K562 treated with DMSO at 1 percent for 24 hours (cell line): ENCODE data around the gene BTG2. TPM values are rescaled to one million over a fixed set of nuclear protein-coding genes. Genes with fewer than 3 reads are reported as not detected.

ENCODE experiments used
- total RNA-seq: library from RNA; unstranded; fragments of 300-600 nt; gene quantifications from 2 replicates; pipeline ENCODE4 v1.2.3, GENCODE V29; 2022; ENCODE audit warnings: low read depth; ENCODE audit not compliant: insufficient read depth

BTG2 gene, protein sequence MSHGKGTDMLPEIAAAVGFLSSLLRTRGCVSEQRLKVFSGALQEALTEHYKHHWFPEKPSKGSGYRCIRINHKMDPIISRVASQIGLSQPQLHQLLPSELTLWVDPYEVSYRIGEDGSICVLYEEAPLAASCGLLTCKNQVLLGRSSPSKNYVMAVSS
- total RNA-seq: 25.5 and 25.7 TPM in 2 replicates

GRCh38 chr1:203304919-203305808 lies at the start of gene BTG2:
Gene BTG2, plus strand, starts transcription at chr1:203305519. Its CDS starts 88 bp downstream, at chr1:203305607.

DNA sequence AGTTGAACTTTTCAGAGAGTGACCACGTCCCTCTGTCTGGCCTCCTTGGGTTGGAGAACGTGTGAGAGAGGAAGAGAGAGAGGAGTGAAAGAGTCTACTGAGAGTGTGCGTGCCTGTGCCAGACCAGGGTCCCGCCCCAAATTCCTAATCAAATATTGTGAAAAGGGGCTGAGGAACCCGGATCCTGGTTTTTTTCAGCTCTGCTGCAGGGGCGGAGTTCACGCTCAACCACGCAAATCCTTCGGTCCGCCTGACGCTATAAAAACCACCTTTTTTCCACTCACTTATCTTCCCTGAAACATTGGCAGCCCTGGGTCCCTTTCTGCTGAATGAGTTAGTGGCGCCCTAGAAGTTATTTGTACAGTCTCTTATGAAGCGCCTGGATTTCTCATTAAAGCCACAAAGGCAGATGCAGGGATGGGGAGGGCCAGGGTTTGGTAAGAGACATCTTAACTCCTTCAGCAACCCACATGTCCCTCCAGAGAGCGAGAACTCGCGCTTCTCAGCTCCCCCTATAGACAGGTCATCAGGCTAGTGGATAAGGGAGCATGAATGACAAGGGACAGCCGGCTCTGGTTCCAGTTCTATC lies 45.8 kb downstream of the BTG2 start, which contains the start of gene FMOD:
Gene FMOD (minus strand): TSS at position 86 of the 589 bp plus-strand sequence. CDS start 2,852 bp downstream, outside the sequence.

Other genes starting within 250 kb of the BTG2 start
- not detected in 2 replicates for gene MYOG, start 219.5 kb upstream of the BTG2 start, total RNA-seq
- gene ADORA1, start 177.8 kb upstream of the BTG2 start, total RNA-seq: not detected in 2 replicates
- not detected in 2 replicates for gene MYBPH, start 129.7 kb upstream of the BTG2 start, total RNA-seq
- not detected in 2 replicates for gene CHI3L1, start 118.8 kb upstream of the BTG2 start, total RNA-seq
- gene CHIT1, start 75.8 kb upstream of the BTG2 start, total RNA-seq: not detected in 2 replicates
- gene FMOD, start 45.6 kb downstream of the BTG2 start, total RNA-seq: 0.20 TPM in 1 of 2 replicates, not detected in the other
- not detected in 2 replicates for gene PRELP, start 170.3 kb downstream of the BTG2 start, total RNA-seq
- gene OPTC, start 188.6 kb downstream of the BTG2 start, total RNA-seq: not detected in 2 replicates